H9 (cell line): ENCODE measurements around the gene ACOT8. TPM values are rescaled to one million over a fixed set of nuclear protein-coding genes. Genes with fewer than 3 reads are reported as not detected.

ENCODE experiments used
- DNase-seq: peaks from one replicate; pipeline ENCODE4 v3.0.0-alpha.2; 2017
- H2AFZ ChIP-seq: one replicate; pipeline ENCODE4 v1.6.1; 2013; ENCODE audit warnings: mild to moderate bottlenecking, low read length, control low read depth, moderate library complexity
- H2AK5ac ChIP-seq: 2 replicates; pipeline ENCODE4 v1.6.1; 2013; ENCODE audit warnings: low read length, control low read depth, mixed read lengths; ENCODE audit not compliant: insufficient read length
- H2BK120ac ChIP-seq: one replicate; pipeline ENCODE4 v1.6.1; 2013; ENCODE audit warnings: low read depth, mild to moderate bottlenecking, low read length, control low read depth, inconsistent platforms; ENCODE audit not compliant: poor library complexity, severe bottlenecking
- H2BK12ac ChIP-seq: 2 replicates; pipeline ENCODE4 v1.6.1; 2013; ENCODE audit warnings: low read length, control low read depth, mixed read lengths, low read depth; ENCODE audit not compliant: insufficient read length
- H2BK15ac ChIP-seq: 2 replicates; pipeline ENCODE4 v1.6.1; 2013; ENCODE audit warnings: low read depth, low read length, control low read depth
- H2BK20ac ChIP-seq: one replicate; pipeline ENCODE4 v1.6.1; 2013; ENCODE audit warnings: low read depth, mild to moderate bottlenecking, low read length, control low read depth, inconsistent platforms; ENCODE audit not compliant: poor library complexity, severe bottlenecking
- H2BK5ac ChIP-seq: 2 replicates; pipeline ENCODE4 v1.6.1; 2013; ENCODE audit warnings: low read length, control low read depth, mixed read lengths; ENCODE audit not compliant: insufficient read length
- H3K14ac ChIP-seq: 2 replicates; pipeline ENCODE4 v1.6.1; 2013; ENCODE audit warnings: low read length, control low read depth; ENCODE audit not compliant: insufficient read depth
- H3K18ac ChIP-seq: 2 replicates; pipeline ENCODE4 v1.6.1; 2013; ENCODE audit warnings: low read depth, mild to moderate bottlenecking, mixed read lengths, low read length, control low read depth; ENCODE audit not compliant: insufficient read length
- H3K23ac ChIP-seq: 2 replicates; pipeline ENCODE4 v1.6.1; 2013; ENCODE audit warnings: low read length, control low read depth, mixed read lengths, low read depth; ENCODE audit not compliant: insufficient read length
- H3K23me2 ChIP-seq: 2 replicates; pipeline ENCODE4 v1.6.1; 2013; ENCODE audit warnings: low read depth, mild to moderate bottlenecking, mixed read lengths, low read length, control low read depth; ENCODE audit not compliant: insufficient read length, poor library complexity, severe bottlenecking
- H3K27ac ChIP-seq: 2 replicates; pipeline ENCODE4 v1.5.1; 2013; ENCODE audit warnings: low read length, control low read depth, mixed read lengths, low read depth; ENCODE audit not compliant: insufficient read length
- H3K27me3 ChIP-seq: 2 replicates; pipeline ENCODE4 v1.6.1; 2013; ENCODE audit warnings: low read length, control low read depth, inconsistent platforms; ENCODE audit not compliant: insufficient read depth
- H3K4ac ChIP-seq: 2 replicates; pipeline ENCODE4 v1.6.1; 2013; ENCODE audit warnings: low read depth, mild to moderate bottlenecking, control low read depth, inconsistent platforms, low read length, moderate library complexity
- H3K4me1 ChIP-seq: 2 replicates; pipeline ENCODE4 v1.6.1; 2013; ENCODE audit warnings: low read length, control low read depth, inconsistent platforms; ENCODE audit not compliant: insufficient read depth
- H3K4me2 ChIP-seq: 2 replicates; pipeline ENCODE4 v1.6.1; 2013; ENCODE audit warnings: low read length, control low read depth, mixed read lengths; ENCODE audit not compliant: insufficient read length, insufficient read depth
- H3K56ac ChIP-seq: 2 replicates; pipeline ENCODE4 v1.6.1; 2013; ENCODE audit warnings: low read depth, mild to moderate bottlenecking, mixed read lengths, low read length, control low read depth; ENCODE audit not compliant: insufficient read length
- H3K79me1 ChIP-seq: 2 replicates; pipeline ENCODE4 v1.6.1; 2013; ENCODE audit warnings: low read depth, mild to moderate bottlenecking, moderate library complexity, low read length, control low read depth, inconsistent platforms; ENCODE audit not compliant: insufficient read depth, poor library complexity, severe bottlenecking
- H3K79me2 ChIP-seq: 2 replicates; pipeline ENCODE4 v1.6.1; 2013; ENCODE audit warnings: low read length, control low read depth, inconsistent platforms; ENCODE audit not compliant: insufficient read depth
- H3K9ac ChIP-seq: 2 replicates; pipeline ENCODE4 v1.6.1; 2013; ENCODE audit warnings: low read length, control low read depth, mixed read lengths; ENCODE audit not compliant: insufficient read length; ENCODE audit errors: extremely low read depth
- H3K9me3 ChIP-seq: one replicate; pipeline ENCODE4 v1.6.1; 2013; ENCODE audit warnings: low read depth, low read length, inconsistent platforms; ENCODE audit not compliant: control insufficient read depth
- H3T11ph ChIP-seq: one replicate; pipeline ENCODE4 v1.6.1; 2013; ENCODE audit warnings: mild to moderate bottlenecking, low read length, control low read depth, inconsistent platforms
- H4K20me1 ChIP-seq: one replicate; pipeline ENCODE4 v1.6.1; 2013; ENCODE audit not compliant: control insufficient read depth, insufficient read length, insufficient read depth
- H4K5ac ChIP-seq: 2 replicates; pipeline ENCODE4 v1.6.1; 2013; ENCODE audit warnings: low read depth, mild to moderate bottlenecking, mixed read lengths, low read length, control low read depth; ENCODE audit not compliant: insufficient read length
- H4K8ac ChIP-seq: replicated peaks from 2 replicates; pipeline ENCODE4 v1.6.1; 2013; ENCODE audit warnings: low read length, control low read depth, mixed read lengths, low read depth; ENCODE audit not compliant: insufficient read length
- H4K91ac ChIP-seq: 2 replicates; pipeline ENCODE4 v1.6.1; 2013; ENCODE audit warnings: low read depth, mild to moderate bottlenecking, moderate library complexity, mixed read lengths, low read length, control low read depth; ENCODE audit not compliant: insufficient read length
- H3K27ac Mint-ChIP-seq, 3 experiments: 2 replicates in 2 of 3; 3 replicates in 1 of 3; pipeline ENCODE4 v1.8.0; 2020 to 2021; ENCODE audit warnings: mixed read lengths in 3 of 3, mild to moderate bottlenecking in 1 of 3, moderate library complexity in 1 of 3
- H3K27me3 Mint-ChIP-seq: 2 replicates; pipeline ENCODE4 v1.8.0; 2021; ENCODE audit warnings: low read depth, mild to moderate bottlenecking, moderate library complexity, mixed read lengths
- H3K36me3 Mint-ChIP-seq, 3 experiments: 2 replicates in 2 of 3; 3 replicates in 1 of 3; pipeline ENCODE4 v1.8.0; 2020 to 2021; ENCODE audit warnings: low read depth in 3 of 3, mixed read lengths in 3 of 3; ENCODE audit not compliant: insufficient read depth in 1 of 3
- H3K4me1 Mint-ChIP-seq, 2 experiments: 2 replicates each; pipeline ENCODE4 v1.8.0; 2020; ENCODE audit warnings: mixed read lengths in 2 of 2
- H3K4me3 Mint-ChIP-seq, 2 experiments: 2 replicates in 1 of 2; 3 replicates in 1 of 2; pipeline ENCODE4 v1.8.0; 2020 to 2021; ENCODE audit warnings: mild to moderate bottlenecking in 2 of 2, mixed read lengths in 2 of 2, moderate library complexity in 1 of 2
- H3K9me3 Mint-ChIP-seq, 2 experiments: 2 replicates in 1 of 2; 3 replicates in 1 of 2; pipeline ENCODE4 v1.8.0; 2020; ENCODE audit warnings: mild to moderate bottlenecking in 2 of 2, mixed read lengths in 2 of 2, moderate library complexity in 1 of 2
- WGBS: extraction: QIAGEN DNeasy Blood & Tissue Kit; methylation state at CpG from one replicate; pipeline ENCODE4 v1.1.7; 2013; ENCODE audit warnings: missing lambda C conversion rate, low lambda C conversion rate, mixed read lengths; ENCODE audit not compliant: insufficient read length; ENCODE audit errors: extremely low coverage; 5-methylcytosine and 5-hydroxymethylcytosine counted together
- total RNA-seq: library from RNA; stranded (reverse); gene quantifications from 2 replicates; pipeline ENCODE4 v1.2.1, GENCODE V29; 2021
- TF ChIP-seq, protein P1 (sequence below): fragments of 200-600 bp; sonication (generic); conservative IDR thresholded peaks from 3 replicates; pipeline ENCODE4 v1.8.0; 2021; ENCODE audit warnings: antibody characterized with exemption, mild to moderate bottlenecking

Gene ACOT8
- total RNA-seq, 1 experiment from 2014 or later = 26.7 TPM

DNA sequence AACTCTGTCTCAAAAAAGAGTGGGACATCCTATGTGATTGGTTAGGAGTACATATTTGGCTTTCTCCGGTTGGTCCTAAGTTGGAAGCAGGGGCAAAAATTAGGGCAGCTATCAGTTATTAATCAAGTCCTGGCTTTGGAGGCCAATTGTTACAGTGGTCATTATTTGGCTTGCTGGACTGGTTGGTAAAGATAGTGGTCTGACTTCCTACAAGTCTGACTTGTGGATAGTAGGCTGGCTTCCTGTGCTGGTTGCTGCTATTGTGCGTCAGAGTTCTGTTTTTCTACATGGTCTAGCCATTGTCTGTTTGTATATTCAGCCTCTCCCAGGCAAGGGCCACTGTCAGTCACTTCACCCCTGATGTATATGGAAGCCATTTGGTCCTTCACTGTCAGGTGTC, 7.0 kb downstream of the ACOT8 start:
- Histone ChIP-seq H3K79me2 (no peaks in the 10 kb centered on the region), H3K27ac (no peak overlapping the region), H4K8ac (no peak overlapping the region), H4K20me1 (no peaks in the 10 kb centered on the region), H3K4me2 (no peak overlapping the region), H4K91ac (no peak overlapping the region), H2AFZ (no peak overlapping the region), H3K9ac (no peak overlapping the region), H2BK5ac (no peak overlapping the region), H2BK15ac (no peak overlapping the region), H3K4me1 (peaks cover 12% of the 10 kb centered on the region; the same call in 1 of the 2 replicates), H3K79me1 (no peaks in the 10 kb centered on the region), H3K56ac (no peak overlapping the region), H3K14ac (no peak overlapping the region), H3K4ac (no peak overlapping the region), H3K23ac (no peak overlapping the region), H2AK5ac (no peak overlapping the region), H3K23me2 (no peaks in the 10 kb centered on the region), H3K27me3 (no peaks in the 10 kb centered on the region), H4K5ac (no peak overlapping the region), H2BK20ac (no peak overlapping the region), H3K9me3 (no peaks in the 10 kb centered on the region), H3K18ac (no peak overlapping the region), H2BK120ac (no peak overlapping the region), H2BK12ac (no peak overlapping the region), H3T11ph (no peak overlapping the region)
- Mint-ChIP-seq H3K9me3 (no peaks in the 10 kb centered on the region), H3K27ac (peak overlapping the region in 1 of 3 experiments; percentile 83; a peak in 2 of 7 replicates), H3K4me1 (peaks cover 31 to 34% of the 10 kb centered on the region in 2 experiments), H3K27me3 (no peaks in the 10 kb centered on the region), H3K36me3 (peaks cover 8 to 44% (median 32%) of the 10 kb centered on the region in 3 experiments; a peak in 6 of 7 replicates), H3K4me3 (no peak overlapping the region)
- no peak for DNase-seq
- no CpG with 5 or more reads among the region's 2 CpGs for WGBS
- TF ChIP-seq, protein P1, sequence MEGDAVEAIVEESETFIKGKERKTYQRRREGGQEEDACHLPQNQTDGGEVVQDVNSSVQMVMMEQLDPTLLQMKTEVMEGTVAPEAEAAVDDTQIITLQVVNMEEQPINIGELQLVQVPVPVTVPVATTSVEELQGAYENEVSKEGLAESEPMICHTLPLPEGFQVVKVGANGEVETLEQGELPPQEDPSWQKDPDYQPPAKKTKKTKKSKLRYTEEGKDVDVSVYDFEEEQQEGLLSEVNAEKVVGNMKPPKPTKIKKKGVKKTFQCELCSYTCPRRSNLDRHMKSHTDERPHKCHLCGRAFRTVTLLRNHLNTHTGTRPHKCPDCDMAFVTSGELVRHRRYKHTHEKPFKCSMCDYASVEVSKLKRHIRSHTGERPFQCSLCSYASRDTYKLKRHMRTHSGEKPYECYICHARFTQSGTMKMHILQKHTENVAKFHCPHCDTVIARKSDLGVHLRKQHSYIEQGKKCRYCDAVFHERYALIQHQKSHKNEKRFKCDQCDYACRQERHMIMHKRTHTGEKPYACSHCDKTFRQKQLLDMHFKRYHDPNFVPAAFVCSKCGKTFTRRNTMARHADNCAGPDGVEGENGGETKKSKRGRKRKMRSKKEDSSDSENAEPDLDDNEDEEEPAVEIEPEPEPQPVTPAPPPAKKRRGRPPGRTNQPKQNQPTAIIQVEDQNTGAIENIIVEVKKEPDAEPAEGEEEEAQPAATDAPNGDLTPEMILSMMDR = no peak
